Smooth muscle cell (in vitro differentiated cells): Measurements from ENCODE around the gene DYNC1LI1. TPM values are rescaled to one million over a fixed set of nuclear protein-coding genes. Genes with fewer than 3 reads are reported as not detected.
A peak's percentile ranks its signal among the peaks of the same experiment; 100 is the strongest.

Experiments used
- DNase-seq: peaks from one replicate; lab custom pipeline; 2025; ENCODE audit not compliant: unreplicated experiment; lab: John Stamatoyannopoulos, UW
- H2AFZ ChIP-seq: fragments of 200-600 bp; sonication (generic); 2 replicates; pipeline ENCODE4 v1.6.0; 2016; ENCODE audit warnings: antibody characterized with exemption, low read depth, mild to moderate bottlenecking
- H3F3A ChIP-seq: fragments of 200-600 bp; sonication (generic); 2 replicates; pipeline ENCODE4 v1.6.0; 2017; ENCODE audit warnings: antibody characterized with exemption, low read depth
- H3K27ac ChIP-seq: fragments of 200-600 bp; sonication (generic); 2 replicates; pipeline ENCODE4 v1.5.1; 2016; ENCODE audit warnings: low read depth, mild to moderate bottlenecking
- H3K27me3 ChIP-seq: fragments of 200-600 bp; sonication (generic); 2 replicates; pipeline ENCODE4 v1.6.1; 2016; ENCODE audit warnings: low read depth, mild to moderate bottlenecking
- H3K36me3 ChIP-seq: fragments of 200-600 bp; sonication (generic); 2 replicates; pipeline ENCODE4 v1.5.1; 2016; ENCODE audit warnings: low read depth
- H3K4me1 ChIP-seq: fragments of 200-600 bp; sonication (generic); 2 replicates; pipeline ENCODE4 v1.5.1; 2016; ENCODE audit warnings: low read depth
- H3K4me2 ChIP-seq: fragments of 200-600 bp; sonication (generic); 2 replicates; pipeline ENCODE4 v1.6.0; 2016; ENCODE audit warnings: mild to moderate bottlenecking
- H3K4me3 ChIP-seq: fragments of 200-600 bp; sonication (generic); 2 replicates; pipeline ENCODE4 v1.5.1; 2016; ENCODE audit warnings: mild to moderate bottlenecking
- H3K79me2 ChIP-seq: fragments of 200-600 bp; sonication (generic); 2 replicates; pipeline ENCODE4 v1.6.0; 2016; ENCODE audit warnings: low read depth, mild to moderate bottlenecking
- H3K9ac ChIP-seq: fragments of 200-600 bp; sonication (generic); 2 replicates; pipeline ENCODE4 v1.6.0; 2016; ENCODE audit warnings: low read depth
- H3K9me3 ChIP-seq: fragments of 200-600 bp; sonication (generic); replicated peaks from 2 replicates; pipeline ENCODE4 v1.5.1; 2016; ENCODE audit warnings: low read depth
- H4K20me1 ChIP-seq: fragments of 200-600 bp; sonication (generic); 2 replicates; pipeline ENCODE4 v1.6.0; 2016; ENCODE audit warnings: low read depth
- WGBS: methylation state at CpG from one replicate; pipeline ENCODE4 v1.1.7; 2016; ENCODE audit warnings: low lambda C conversion rate; 5-methylcytosine and 5-hydroxymethylcytosine counted together
- polyA plus RNA-seq: library from polyadenylated mRNA; unstranded; fragments of >200 nt; fragmentation: Nextera tagmentation; extraction: Ambion mirVana; gene quantifications from 2 replicates; pipeline ENCODE4 v1.2.1, GENCODE V29; 2016
- total RNA-seq: library from RNA; depleted of rRNA; stranded (reverse); fragments of >200 nt; gene quantifications from 2 replicates; pipeline ENCODE4 v1.2.3, GENCODE V29; 2014
- TF ChIP-seq, protein P1 (sequence below): fragments of 200-600 bp; sonication (generic); IDR thresholded peaks from 2 replicates; pipeline ENCODE4 v1.5.1; 2017; ENCODE audit warnings: borderline replicate concordance, mild to moderate bottlenecking, antibody characterized with exemption; ENCODE audit not compliant: insufficient read depth, poor library complexity, severe bottlenecking

Gene DYNC1LI1
- total and polyA plus RNA-seq, 2 experiments from 2014 or later, result 31.0 to 72.6 TPM

DNA sequence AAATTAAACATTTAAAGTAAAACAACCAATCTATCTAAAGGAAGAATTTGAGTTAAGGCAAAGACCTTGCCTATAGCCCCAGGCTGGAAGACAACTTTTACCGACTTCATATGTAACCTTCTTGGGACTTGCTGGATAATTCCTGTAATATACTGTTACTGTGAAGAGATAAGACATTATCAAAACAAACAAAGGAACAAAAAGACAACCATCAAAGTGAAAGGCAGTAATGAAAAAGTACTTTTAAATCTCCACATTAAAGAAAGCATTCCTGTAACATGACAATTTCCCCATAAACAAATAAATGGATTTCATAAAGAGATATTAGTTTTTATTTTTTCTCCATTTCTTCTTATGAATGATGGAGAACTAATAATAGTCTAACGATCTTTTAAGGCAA lies 70.4 kb downstream of the DYNC1LI1 start:
- Histone ChIP-seq H2AFZ (no peak overlapping the region), H3K4me3 (peak overlapping the region; percentile 92), H3K4me2 (peak overlapping the region; percentile 90), H4K20me1 (peaks cover 61% of the 10 kb centered on the region), H3K9me3 (no peaks in the 10 kb centered on the region), H3F3A (peaks cover 10% of the 10 kb centered on the region), H3K79me2 (peaks cover 59% of the 10 kb centered on the region), H3K9ac (no peak overlapping the region), H3K27me3 (no peaks in the 10 kb centered on the region), H3K27ac (peak overlapping the region; percentile 96), H3K36me3 (no peaks in the 10 kb centered on the region), H3K4me1 (peaks cover 13% of the 10 kb centered on the region)
- DNase-seq, result no peak
- TF ChIP-seq, protein P1, sequence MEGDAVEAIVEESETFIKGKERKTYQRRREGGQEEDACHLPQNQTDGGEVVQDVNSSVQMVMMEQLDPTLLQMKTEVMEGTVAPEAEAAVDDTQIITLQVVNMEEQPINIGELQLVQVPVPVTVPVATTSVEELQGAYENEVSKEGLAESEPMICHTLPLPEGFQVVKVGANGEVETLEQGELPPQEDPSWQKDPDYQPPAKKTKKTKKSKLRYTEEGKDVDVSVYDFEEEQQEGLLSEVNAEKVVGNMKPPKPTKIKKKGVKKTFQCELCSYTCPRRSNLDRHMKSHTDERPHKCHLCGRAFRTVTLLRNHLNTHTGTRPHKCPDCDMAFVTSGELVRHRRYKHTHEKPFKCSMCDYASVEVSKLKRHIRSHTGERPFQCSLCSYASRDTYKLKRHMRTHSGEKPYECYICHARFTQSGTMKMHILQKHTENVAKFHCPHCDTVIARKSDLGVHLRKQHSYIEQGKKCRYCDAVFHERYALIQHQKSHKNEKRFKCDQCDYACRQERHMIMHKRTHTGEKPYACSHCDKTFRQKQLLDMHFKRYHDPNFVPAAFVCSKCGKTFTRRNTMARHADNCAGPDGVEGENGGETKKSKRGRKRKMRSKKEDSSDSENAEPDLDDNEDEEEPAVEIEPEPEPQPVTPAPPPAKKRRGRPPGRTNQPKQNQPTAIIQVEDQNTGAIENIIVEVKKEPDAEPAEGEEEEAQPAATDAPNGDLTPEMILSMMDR, result no peak
- 25% methylated on average over 2 of the region's 2 CpGs for WGBS

GRCh38 chr3:32499585-32499984 lies 71.1 kb downstream of the DYNC1LI1 start:
- Histone ChIP-seq H3K4me3 (peak overlapping the region; percentile 92), H3K9me3 (no peaks in the 10 kb centered on the region), H3K4me1 (peaks cover 17% of the 10 kb centered on the region), H3K4me2 (peak overlapping the region; percentile 90), H4K20me1 (peaks cover 68% of the 10 kb centered on the region), H3K27ac (peak overlapping the region; percentile 96), H3K79me2 (peaks cover 66% of the 10 kb centered on the region), H3F3A (peaks cover 10% of the 10 kb centered on the region), H3K27me3 (no peaks in the 10 kb centered on the region), H3K36me3 (no peaks in the 10 kb centered on the region), H2AFZ (no peak overlapping the region), H3K9ac (no peak overlapping the region)
- no peak for DNase-seq
- WGBS, result 53% methylated on average over 2 of the region's 2 CpGs
- TF ChIP-seq, protein P1, result no peak

DNA sequence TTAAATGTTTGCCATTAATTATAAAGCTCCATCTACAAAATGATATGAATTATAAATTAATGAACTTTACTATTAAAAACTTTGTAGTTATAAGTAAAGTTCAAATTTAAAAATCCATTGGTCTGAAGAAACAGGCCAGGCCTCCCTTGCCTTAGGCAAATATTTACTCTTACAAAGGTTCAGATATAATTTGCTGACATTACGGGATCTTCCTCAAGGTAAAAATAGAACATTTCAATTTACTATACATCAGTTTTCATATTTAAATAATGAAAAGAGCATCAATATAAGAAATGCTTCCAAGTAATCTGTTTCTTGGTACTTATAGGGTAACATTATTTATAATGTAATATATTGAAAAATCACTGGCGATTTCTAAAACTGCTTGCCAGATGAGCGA lies 71.7 kb downstream of the DYNC1LI1 start:
- peaks cover 10% of the 10 kb centered on the region for H3F3A ChIP-seq
- H3K4me2 ChIP-seq, result peak overlapping the region; percentile 90
- 83% methylated on average over 3 of the region's 3 CpGs for WGBS
- H3K27ac ChIP-seq, result no peak overlapping the region
- H2AFZ ChIP-seq, result no peak overlapping the region
- H3K9ac ChIP-seq, result no peak overlapping the region
- H3K36me3 ChIP-seq, result no peaks in the 10 kb centered on the region
- H3K79me2 ChIP-seq, result peaks cover 70% of the 10 kb centered on the region
- H3K4me1 ChIP-seq, result peaks cover 22% of the 10 kb centered on the region
- DNase-seq, result no peak
- H3K27me3 ChIP-seq, result no peaks in the 10 kb centered on the region
- no peaks in the 10 kb centered on the region for H3K9me3 ChIP-seq
- H4K20me1 ChIP-seq, result peaks cover 74% of the 10 kb centered on the region
- H3K4me3 ChIP-seq, result no peak overlapping the region
- TF ChIP-seq, protein P1, result no peak

GRCh38 chr3:32498252-32498651 lies 72.4 kb downstream of the DYNC1LI1 start:
- peaks cover 81% of the 10 kb centered on the region for H4K20me1 ChIP-seq

More at GRCh38 chr3:32498252-32498651, 72.4 kb downstream of the DYNC1LI1 start:
- Histone ChIP-seq H3K79me2 (peaks cover 77% of the 10 kb centered on the region), H3K9ac (no peak overlapping the region), H3K27me3 (no peaks in the 10 kb centered on the region), H3K4me2 (peak overlapping the region; percentile 90), H3K27ac (peak overlapping the region; percentile 53), H3K4me1 (peaks cover 29% of the 10 kb centered on the region), H3K36me3 (no peaks in the 10 kb centered on the region), H3K9me3 (no peaks in the 10 kb centered on the region), H2AFZ (no peak overlapping the region), H3K4me3 (no peak overlapping the region), H3F3A (peaks cover 10% of the 10 kb centered on the region)
- TF ChIP-seq, protein P1, result no peak
- DNase-seq, result no peak
- WGBS, result 35% methylated on average over 3 of the region's 3 CpGs
